Testis (tissue), 2 donors: Measurements from ENCODE around the gene SPTLC2.

Experiments used
- POLR2A ChIP-seq: fragments of 450-650 bp; IDR thresholded peaks from one replicate; pipeline ENCODE4 v1.6.1; 2017; ENCODE audit warnings: antibody characterized with exemption, mild to moderate bottlenecking, moderate library complexity
- TF ChIP-seq, protein P1 (sequence below), 3 experiments: fragments of 450-650 bp in 2 of 3; fragments of 200-600 bp in 1 of 3; sonication (generic) in 1 of 3; IDR thresholded peaks; one replicate each; pipeline ENCODE4 v1.5.1; 2016 to 2019; ENCODE audit warnings: antibody characterized with exemption in 3 of 3, mild to moderate bottlenecking in 2 of 3, moderate library complexity in 1 of 3

GRCh38 chr14:77557391-77557790 lies 59.0 kb downstream of the SPTLC2 start:
- no peak for TF ChIP-seq POLR2A
- TF ChIP-seq, protein P1, sequence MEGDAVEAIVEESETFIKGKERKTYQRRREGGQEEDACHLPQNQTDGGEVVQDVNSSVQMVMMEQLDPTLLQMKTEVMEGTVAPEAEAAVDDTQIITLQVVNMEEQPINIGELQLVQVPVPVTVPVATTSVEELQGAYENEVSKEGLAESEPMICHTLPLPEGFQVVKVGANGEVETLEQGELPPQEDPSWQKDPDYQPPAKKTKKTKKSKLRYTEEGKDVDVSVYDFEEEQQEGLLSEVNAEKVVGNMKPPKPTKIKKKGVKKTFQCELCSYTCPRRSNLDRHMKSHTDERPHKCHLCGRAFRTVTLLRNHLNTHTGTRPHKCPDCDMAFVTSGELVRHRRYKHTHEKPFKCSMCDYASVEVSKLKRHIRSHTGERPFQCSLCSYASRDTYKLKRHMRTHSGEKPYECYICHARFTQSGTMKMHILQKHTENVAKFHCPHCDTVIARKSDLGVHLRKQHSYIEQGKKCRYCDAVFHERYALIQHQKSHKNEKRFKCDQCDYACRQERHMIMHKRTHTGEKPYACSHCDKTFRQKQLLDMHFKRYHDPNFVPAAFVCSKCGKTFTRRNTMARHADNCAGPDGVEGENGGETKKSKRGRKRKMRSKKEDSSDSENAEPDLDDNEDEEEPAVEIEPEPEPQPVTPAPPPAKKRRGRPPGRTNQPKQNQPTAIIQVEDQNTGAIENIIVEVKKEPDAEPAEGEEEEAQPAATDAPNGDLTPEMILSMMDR (IDR thresholded peaks at IDR 0.05) = no peak
